ENCODE measurements around the gene LCE1C.

Gene LCE1C

DNA sequence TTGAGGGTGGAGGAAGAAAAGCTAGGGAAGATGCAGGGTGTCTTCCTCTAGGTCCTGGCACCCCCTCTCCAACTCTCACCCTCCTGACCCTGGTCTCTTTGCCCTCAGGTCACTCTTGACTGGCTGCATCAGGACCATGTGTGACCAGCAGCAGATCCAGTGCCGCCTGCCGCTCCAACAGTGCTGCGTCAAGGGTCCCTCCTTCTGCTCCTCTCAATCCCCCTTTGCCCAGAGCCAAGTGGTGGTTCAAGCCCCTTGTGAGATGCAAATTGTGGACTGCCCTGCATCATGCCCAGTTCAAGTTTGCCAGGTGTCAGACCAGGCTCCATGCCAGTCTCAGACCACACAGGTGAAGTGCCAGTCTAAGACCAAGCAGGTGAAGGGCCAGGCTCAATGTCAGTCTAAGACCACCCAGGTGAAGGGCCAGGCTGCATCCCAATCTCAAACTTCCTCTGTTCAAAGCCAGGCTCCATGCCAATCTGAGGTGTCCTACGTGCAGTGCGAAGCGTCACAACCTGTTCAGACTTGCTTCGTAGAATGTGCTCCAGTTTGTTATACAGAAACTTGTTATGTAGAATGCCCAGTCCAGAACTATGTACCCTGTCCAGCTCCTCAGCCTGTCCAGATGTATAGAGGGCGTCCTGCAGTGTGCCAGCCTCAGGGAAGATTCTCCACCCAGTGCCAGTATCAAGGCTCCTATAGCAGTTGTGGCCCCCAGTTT lies 46.8 kb downstream of the LCE1C start:
- no peak for DNase-seq (ENCODE audit: low read depth in 2 of 2)

DNA sequence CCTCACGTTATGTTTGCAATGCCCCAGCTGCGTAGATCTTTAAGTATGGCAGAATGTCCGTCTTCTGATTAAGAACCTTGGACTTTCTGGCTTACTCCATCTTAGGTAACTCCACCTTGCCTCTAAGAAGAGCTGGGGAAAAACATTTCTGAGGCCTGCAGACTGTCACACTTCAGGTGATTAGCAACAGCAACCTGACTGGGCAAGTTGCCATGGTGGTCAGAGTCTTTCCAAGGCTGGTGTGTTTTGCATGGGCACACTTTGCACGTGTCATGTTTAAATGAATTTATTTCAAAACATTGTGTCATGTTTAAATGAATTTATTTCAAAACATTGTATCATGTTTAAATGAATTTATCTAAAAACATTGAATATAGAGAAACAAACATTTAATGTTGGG lies 47.8 kb downstream of the LCE1C start:
- no peak for DNase-seq (ENCODE audit: low read depth in 2 of 2)

DNA sequence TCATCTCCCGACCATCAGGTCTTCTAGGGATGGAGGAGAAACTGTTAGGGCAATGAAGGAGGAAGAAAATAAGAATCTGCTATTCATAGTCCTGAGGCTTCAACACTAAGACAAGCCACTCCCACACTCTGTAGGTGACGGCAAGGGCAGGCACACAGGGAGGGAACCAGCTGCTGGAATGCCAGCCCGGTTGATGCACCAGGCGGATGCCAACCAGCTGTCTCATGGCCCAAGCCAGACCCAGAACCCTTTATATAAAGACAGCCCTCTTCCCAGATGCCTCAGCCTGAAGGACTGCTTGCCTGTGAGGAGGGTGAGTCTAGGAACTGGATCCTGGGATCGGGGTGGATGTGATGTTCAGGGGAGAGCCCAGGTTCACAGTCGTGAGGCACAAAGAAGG lies 48.7 kb downstream of the LCE1C start, which contains the start of gene KPRP:
Gene KPRP (plus strand): TSS at position 279 of the 400 bp plus-strand sequence. CDS start 1,564 bp downstream, outside the sequence.
- no peak for DNase-seq (ENCODE audit: low read depth in 2 of 2)

DNA sequence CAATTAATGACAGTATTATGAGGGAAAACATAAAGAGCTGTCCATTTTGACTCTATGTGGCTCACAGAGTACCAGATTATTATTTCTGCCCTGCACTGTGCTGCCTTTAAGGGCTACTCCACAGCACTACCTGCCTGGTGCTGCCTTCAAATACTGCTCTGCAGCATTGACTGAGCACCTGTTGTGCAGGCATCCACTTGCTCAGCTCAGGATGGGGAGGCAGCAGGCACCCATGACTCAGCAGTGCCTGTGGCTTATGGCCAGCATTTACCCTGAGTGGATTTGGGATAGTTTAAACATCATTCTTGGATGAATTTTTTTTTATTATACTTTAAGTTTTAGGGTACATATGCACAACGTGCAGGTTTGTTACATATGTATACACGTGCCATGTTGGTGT lies 49.6 kb downstream of the LCE1C start:
- DNase-seq (ENCODE audit: low read depth in 2 of 2): no peak
